Subcutaneous abdominal adipose tissue (tissue), 5 donors: ENCODE data around the gene JAKMIP1.

Experiments
- H3K27ac ChIP-seq: one replicate; pipeline ENCODE4 v1.7.0; 2013; ENCODE audit warnings: low read depth, mild to moderate bottlenecking, inconsistent platforms, low read length, moderate library complexity
- H3K27me3 ChIP-seq, 5 donors: one replicate each; pipeline ENCODE4 v1.7.0; 2013; ENCODE audit warnings: low read length in 5 of 5, inconsistent platforms in 1 of 5; ENCODE audit not compliant: control insufficient read depth in 5 of 5, insufficient read depth in 4 of 5
- H3K36me3 ChIP-seq, 5 donors: one replicate each; pipeline ENCODE4 v1.7.0; 2013; ENCODE audit warnings: low read length in 5 of 5; ENCODE audit not compliant: control insufficient read depth in 5 of 5, insufficient read depth in 5 of 5
- H3K4me1 ChIP-seq, 5 donors: one replicate each; pipeline ENCODE4 v1.7.0; 2013; ENCODE audit warnings: low read length in 5 of 5, mild to moderate bottlenecking in 3 of 5, moderate library complexity in 1 of 5; ENCODE audit not compliant: control insufficient read depth in 5 of 5, insufficient read depth in 5 of 5
- H3K4me3 ChIP-seq, 5 donors: one replicate each; pipeline ENCODE4 v1.7.0; 2013; ENCODE audit warnings: low read length in 5 of 5, low read depth in 1 of 5
- H3K9ac ChIP-seq, 5 donors: one replicate each; pipeline ENCODE4 v1.7.0; 2013; ENCODE audit warnings: low read length in 5 of 5, mild to moderate bottlenecking in 4 of 5, moderate library complexity in 3 of 5
- H3K9me3 ChIP-seq, 5 donors: one replicate each; pipeline ENCODE4 v1.7.0; 2013; ENCODE audit warnings: low read length in 5 of 5; ENCODE audit not compliant: control insufficient read depth in 5 of 5
- donor health status: healthy.
- donor health status: healthy.
- donor health status: healthy.
- donor health status: healthy.
- donor health status: healthy.

JAKMIP1 gene

DNA sequence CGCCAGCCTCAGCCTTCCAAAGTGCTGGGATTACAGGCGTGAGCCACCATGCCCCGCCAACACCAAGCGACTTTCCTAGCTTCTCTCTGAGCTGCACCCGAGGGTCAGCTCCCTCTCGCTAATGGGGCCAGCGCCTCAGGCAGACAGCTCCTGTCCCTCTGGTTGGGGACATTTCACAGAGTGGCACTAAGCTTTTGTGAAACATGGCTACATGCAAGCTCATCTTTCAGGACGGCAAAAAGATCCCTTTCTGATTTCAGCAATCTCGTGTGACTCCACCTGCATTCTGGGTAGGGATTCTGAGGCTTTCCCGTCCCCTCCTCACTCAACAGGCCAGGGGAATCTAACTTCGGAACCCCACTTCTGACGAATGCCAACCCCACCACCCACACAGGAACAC, 151.1 kb downstream of the JAKMIP1 start:
- no peak overlapping the region for H3K9ac ChIP-seq
- H3K27ac ChIP-seq, result no peak overlapping the region
- H3K36me3 ChIP-seq, result no peaks in the 10 kb centered on the region
- H3K9me3 ChIP-seq, result no peaks in the 10 kb centered on the region
- no peak overlapping the region for H3K4me3 ChIP-seq
- peaks cover 4 to 22% (median 16%) of the 10 kb centered on the region in 5 donors for H3K27me3 ChIP-seq
- H3K4me1 ChIP-seq, result no peaks in the 10 kb centered on the region

DNA sequence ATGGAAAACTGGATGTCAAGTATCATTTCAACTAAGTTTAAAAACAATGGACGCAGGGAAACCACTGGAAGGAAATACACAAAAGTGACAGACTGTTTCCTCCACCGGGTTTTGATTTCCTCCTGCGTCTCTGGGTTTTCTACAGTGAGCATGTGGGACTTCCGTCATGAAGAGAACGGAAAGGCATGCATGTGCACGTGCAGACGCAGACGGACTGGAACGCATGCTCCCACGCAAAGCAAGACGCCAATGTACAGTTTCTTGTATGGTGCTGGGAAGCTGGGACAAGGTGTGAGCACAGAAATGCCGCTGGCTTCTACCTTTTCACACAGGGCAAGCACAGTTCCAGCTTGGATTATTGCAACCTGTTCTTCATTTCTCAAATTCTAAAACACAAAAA, 151.8 kb downstream of the JAKMIP1 start:
- peaks cover 8 to 28% (median 24%) of the 10 kb centered on the region in 5 donors for H3K27me3 ChIP-seq
- no peaks in the 10 kb centered on the region for H3K4me1 ChIP-seq
- no peak overlapping the region for H3K4me3 ChIP-seq
- no peak overlapping the region for H3K9ac ChIP-seq
- no peaks in the 10 kb centered on the region for H3K9me3 ChIP-seq
- H3K36me3 ChIP-seq, result no peaks in the 10 kb centered on the region
- no peak overlapping the region for H3K27ac ChIP-seq

DNA sequence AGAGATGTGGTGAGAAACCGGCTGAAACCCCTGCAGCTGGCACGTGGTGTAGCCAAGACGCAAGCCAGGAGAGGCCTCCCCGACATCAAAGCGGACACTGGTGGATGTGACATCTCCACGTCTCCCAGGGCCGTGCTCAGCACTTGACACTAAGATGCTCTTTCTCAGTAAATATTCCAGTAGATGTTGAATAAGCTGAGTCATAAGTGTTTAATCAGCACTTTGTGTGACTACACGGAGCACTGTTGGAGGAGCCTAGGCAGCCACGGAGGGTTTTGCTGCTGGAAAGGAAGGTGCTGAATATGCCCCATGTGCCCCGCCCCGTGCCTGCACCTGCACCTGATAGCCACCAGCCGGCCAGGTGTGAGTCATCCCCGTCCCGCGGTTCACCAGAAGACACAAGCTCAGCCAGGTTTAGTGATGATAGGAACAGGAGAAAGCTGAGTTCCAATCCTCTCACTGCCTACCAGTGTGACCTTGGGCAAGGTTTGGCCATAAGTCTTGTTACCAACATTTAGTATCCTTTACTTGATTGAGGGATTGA, 153.1 kb downstream of the JAKMIP1 start:
- Histone ChIP-seq H3K9me3 (no peaks in the 10 kb centered on the region), H3K27me3 (peaks cover 8 to 33% (median 31%) of the 10 kb centered on the region in 5 donors), H3K4me3 (no peak overlapping the region), H3K9ac (no peak overlapping the region), H3K4me1 (no peaks in the 10 kb centered on the region), H3K27ac (no peak overlapping the region), H3K36me3 (no peaks in the 10 kb centered on the region)

DNA sequence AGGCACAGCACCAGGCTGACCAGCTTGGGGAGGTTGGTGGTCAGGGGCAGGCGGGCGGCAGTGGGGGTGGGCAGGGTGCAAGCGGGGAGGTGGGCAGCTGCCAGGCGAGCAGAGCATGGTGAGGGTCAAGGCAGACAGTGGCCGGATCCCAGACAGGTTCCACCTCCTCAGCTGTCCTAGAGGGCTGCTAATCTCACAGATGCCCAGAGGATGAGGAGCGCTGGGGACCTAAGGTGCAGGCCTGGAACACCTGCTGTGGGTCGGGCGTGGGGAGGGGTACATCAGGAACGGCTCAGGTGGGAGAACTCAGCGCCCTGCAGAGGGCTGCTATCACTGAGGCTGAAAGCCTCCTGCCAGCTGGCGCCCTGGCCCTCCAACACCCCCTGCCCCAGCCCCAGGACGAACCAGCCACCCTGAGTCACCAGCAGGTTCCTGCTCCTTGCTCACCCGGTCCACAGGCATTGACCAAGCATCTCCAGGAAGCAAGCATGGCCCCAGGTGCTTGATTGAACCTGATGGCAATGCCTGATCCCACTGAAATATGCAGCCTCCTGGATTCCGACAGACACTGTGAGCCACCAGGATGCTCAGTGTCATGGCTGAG, 153.7 kb downstream of the JAKMIP1 start:
- Histone ChIP-seq H3K27me3 (peaks cover 8 to 34% (median 33%) of the 10 kb centered on the region in 5 donors), H3K4me1 (no peaks in the 10 kb centered on the region), H3K9ac (no peak overlapping the region), H3K36me3 (no peaks in the 10 kb centered on the region), H3K4me3 (no peak overlapping the region), H3K9me3 (no peaks in the 10 kb centered on the region), H3K27ac (no peak overlapping the region)

DNA sequence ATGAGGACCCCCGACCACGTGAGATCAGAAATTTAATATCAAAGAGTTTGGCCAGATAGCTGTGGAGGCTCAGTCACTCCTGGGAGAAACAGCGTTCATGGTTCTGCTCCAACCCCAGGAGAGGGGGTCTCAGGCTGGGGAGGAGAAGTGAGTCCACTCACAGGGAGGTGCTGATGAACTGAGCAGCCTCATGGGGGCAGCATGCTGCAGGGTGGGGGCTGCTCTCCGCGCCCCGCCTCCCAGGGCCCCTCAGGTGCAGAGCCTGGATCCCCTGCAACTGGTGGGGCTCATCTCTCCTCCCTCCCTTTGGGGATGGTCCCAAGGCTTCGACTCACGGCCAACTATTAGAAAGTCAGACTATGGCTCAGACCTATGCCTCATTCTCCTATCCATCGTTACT, 155.5 kb downstream of the JAKMIP1 start:
- no peak overlapping the region for H3K27ac ChIP-seq
- H3K4me1 ChIP-seq, result no peaks in the 10 kb centered on the region
- H3K27me3 ChIP-seq, result peaks cover 14 to 38% (median 27%) of the 10 kb centered on the region in 5 donors
- no peaks in the 10 kb centered on the region for H3K36me3 ChIP-seq
- no peak overlapping the region for H3K9ac ChIP-seq
- no peak overlapping the region for H3K4me3 ChIP-seq
- H3K9me3 ChIP-seq, result no peaks in the 10 kb centered on the region

DNA sequence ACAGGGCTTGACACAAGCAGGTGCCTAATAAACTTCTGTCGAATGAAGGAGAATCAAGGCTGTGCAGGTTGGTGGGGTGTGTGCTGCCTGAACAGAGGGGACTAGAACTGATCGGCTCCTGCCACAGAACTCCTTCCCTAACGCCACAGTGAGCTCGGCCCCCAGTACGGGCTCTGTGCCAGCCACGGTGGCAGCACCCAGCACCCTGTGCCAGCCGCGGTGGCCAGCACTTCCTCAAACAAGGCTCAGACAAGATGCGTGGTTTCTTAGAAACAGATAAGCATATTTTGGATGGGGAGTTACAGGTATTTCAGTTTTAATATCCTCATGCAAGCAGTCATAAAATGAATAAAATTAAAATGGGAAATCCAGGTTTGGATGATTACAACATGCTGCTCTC, 156.1 kb downstream of the JAKMIP1 start:
- Histone ChIP-seq H3K27ac (no peak overlapping the region), H3K4me3 (no peak overlapping the region), H3K9me3 (no peaks in the 10 kb centered on the region), H3K4me1 (no peaks in the 10 kb centered on the region), H3K36me3 (no peaks in the 10 kb centered on the region), H3K27me3 (peaks cover 14 to 38% (median 26%) of the 10 kb centered on the region in 5 donors), H3K9ac (no peak overlapping the region)

DNA sequence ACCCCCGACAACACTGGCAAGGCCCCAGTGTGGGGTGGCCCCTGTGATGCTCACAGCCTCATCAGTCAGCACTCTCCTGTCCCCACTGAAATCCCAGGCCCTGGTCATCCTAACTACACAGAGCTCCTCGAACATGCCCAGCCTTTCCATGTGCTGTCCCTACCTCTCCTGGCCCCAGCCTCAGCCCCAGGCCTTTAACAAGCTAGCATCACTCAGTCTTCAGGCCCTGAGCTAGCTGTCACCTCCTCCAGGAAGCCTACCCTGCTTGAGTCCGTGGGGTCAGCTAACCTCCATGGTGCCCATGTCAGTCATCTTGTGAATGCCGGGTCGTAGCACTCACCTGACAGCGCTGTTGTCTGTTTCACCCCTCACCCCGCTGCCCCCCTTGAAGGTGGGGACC, 156.5 kb downstream of the JAKMIP1 start:
- Histone ChIP-seq H3K4me3 (no peak overlapping the region), H3K9ac (no peak overlapping the region), H3K27ac (no peak overlapping the region), H3K9me3 (no peaks in the 10 kb centered on the region), H3K4me1 (no peaks in the 10 kb centered on the region), H3K27me3 (peaks cover 14 to 38% (median 26%) of the 10 kb centered on the region in 5 donors), H3K36me3 (no peaks in the 10 kb centered on the region)

DNA sequence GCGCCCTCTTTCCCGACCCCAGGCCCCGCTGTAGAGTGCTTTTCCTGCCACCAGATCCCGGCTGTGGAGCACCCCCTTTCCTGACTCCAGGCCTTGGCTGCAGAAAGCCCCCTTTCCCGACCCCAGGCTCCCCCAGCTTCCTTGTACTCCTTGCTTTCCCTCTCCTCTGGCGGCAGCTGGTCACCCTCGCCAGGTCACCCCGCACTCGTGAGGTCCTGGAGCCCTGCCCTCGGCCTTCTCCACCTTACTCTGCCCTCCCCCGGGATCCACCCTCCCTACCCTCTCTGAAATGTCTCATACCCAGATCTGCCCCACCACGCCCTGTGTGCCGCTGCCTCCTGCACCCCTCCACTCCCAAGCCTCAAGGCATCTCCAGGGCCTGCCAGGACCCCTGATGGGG, 157.2 kb downstream of the JAKMIP1 start:
- H3K4me3 ChIP-seq, result no peak overlapping the region
- peaks cover 14 to 38% (median 26%) of the 10 kb centered on the region in 5 donors for H3K27me3 ChIP-seq
- H3K36me3 ChIP-seq, result no peaks in the 10 kb centered on the region
- no peaks in the 10 kb centered on the region for H3K4me1 ChIP-seq
- no peaks in the 10 kb centered on the region for H3K9me3 ChIP-seq
- no peak overlapping the region for H3K27ac ChIP-seq
- no peak overlapping the region for H3K9ac ChIP-seq

DNA sequence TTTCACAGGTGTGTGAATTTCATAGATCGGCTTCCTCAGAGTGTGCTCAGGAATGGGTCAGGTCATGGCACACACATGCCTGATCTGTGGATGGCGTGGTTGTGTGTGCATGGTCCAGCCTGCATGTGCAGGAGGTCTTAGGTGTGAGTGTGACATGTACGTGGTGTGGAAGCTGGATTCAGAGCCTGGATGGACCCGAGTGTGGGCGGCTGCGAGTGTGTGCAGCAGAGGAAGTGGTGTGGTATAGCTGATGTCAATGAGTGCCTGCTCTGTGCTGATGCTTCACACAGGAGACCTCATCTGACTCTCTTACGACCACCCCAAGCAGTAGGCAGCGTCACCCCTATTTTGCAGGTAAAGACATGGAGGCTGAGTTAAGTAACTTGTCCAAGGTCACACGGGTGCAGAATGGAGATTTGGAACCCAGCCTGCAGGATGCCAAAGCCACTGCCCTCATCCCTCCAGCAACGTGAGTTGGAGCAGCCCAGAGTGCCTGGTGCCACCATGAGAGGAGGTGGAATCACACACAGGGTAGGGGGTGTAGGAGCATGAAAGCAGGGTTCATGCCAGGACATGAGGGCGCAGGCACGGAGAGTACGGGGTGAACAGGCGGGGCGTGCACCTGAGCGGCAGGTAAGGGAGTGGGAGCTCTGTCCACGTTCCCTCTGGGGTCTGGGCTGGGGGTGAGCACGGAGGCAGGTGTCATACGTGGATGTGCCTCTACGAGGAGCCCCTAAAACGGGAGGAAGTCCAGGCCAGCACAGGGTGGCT, 157.9 kb downstream of the JAKMIP1 start:
- no peak overlapping the region for H3K4me3 ChIP-seq
- no peaks in the 10 kb centered on the region for H3K4me1 ChIP-seq
- H3K27ac ChIP-seq, result no peak overlapping the region
- H3K36me3 ChIP-seq, result no peaks in the 10 kb centered on the region
- H3K27me3 ChIP-seq, result peaks cover 14 to 38% (median 26%) of the 10 kb centered on the region in 5 donors
- no peak overlapping the region for H3K9ac ChIP-seq
- no peaks in the 10 kb centered on the region for H3K9me3 ChIP-seq

DNA sequence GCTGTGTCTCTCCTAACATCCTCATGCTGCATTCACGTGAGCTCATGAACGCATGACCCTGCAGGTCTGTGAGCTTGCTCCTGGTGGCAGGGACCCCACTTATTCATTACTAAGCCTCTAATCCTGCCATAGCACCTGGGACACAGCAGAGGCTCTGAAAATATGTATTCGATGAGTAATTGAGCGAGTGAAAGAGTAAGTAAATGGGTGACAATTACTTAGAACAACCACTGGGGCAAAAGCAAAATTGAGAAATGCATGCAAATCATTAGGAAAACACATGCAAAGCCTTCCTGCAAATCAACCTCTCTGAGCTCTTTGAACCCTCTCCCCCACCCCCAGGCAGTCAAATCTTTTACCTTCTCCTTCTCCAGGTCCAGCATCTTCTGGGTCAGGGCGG, 158.5 kb downstream of the JAKMIP1 start:
- no peak overlapping the region for H3K4me3 ChIP-seq

More for the DNA sequence above, 158.5 kb downstream of the JAKMIP1 start:
- no peaks in the 10 kb centered on the region for H3K9me3 ChIP-seq
- H3K4me1 ChIP-seq, result no peaks in the 10 kb centered on the region
- no peaks in the 10 kb centered on the region for H3K36me3 ChIP-seq
- peaks cover 14 to 34% (median 26%) of the 10 kb centered on the region in 5 donors for H3K27me3 ChIP-seq
- no peak overlapping the region for H3K9ac ChIP-seq
- H3K27ac ChIP-seq, result no peak overlapping the region
